Ovary (tissue), 9 donors: ENCODE results near the gene ZNF329. TPM values are rescaled to one million over a fixed set of nuclear protein-coding genes. Genes with fewer than 3 reads are reported as not detected.

Experiments
- DNase-seq, 5 donors: peaks; one replicate each; pipeline ENCODE4 v3.0.0-alpha.2; 2019 to 2020
- H3K27ac ChIP-seq, 2 donors: fragments of 200-600 bp; one replicate each; pipeline versions ENCODE4 v1.5.1 to v1.8.0; 2019 to 2022
- H3K27me3 ChIP-seq: fragments of 200-600 bp; one replicate; pipeline ENCODE4 v1.8.0; 2022
- H3K36me3 ChIP-seq: fragments of 200-600 bp; sonication (generic); one replicate; pipeline ENCODE4 v1.5.1; 2019
- H3K4me1 ChIP-seq: one replicate; pipeline ENCODE4 v1.8.1; 2013; ENCODE audit warnings: mild to moderate bottlenecking, moderate library complexity; ENCODE audit not compliant: insufficient read depth
- H3K4me3 ChIP-seq: fragments of 200-600 bp; sonication (generic); one replicate; pipeline ENCODE4 v1.5.1; 2017
- H3K9me3 ChIP-seq, 2 donors: fragments of 200-600 bp in 1 of 2; sonication (generic) in 1 of 2; one replicate each; pipeline versions ENCODE4 v1.5.1 to v1.8.1; 2013 to 2019; ENCODE audit warnings: mild to moderate bottlenecking in 1 of 2, moderate library complexity in 1 of 2
- CTCF ChIP-seq, 3 donors: fragments of 450-650 bp in 2 of 3; fragments of 200-600 bp in 1 of 3; IDR thresholded peaks; one replicate each; pipeline versions ENCODE4 v1.5.1 to v1.8.0; 2016 to 2022; ENCODE audit warnings: antibody characterized with exemption in 3 of 3, mild to moderate bottlenecking in 1 of 3
- EP300 ChIP-seq: sonication (generic); formaldehyde crosslinking; IDR thresholded peaks from one replicate; pipeline ENCODE4 v1.6.1; 2017; ENCODE audit warnings: antibody characterized with exemption
- POLR2A ChIP-seq: fragments of 450-650 bp; IDR thresholded peaks from one replicate; pipeline ENCODE4 v1.6.1; 2017; ENCODE audit warnings: antibody characterized with exemption, mild to moderate bottlenecking, moderate library complexity
- WGBS, 3 donors: extraction: QIAGEN DNeasy Blood & Tissue Kit in 1 of 3; methylation state at CpG; one replicate each; pipeline versions ENCODE4 v1.1.5 to v1.1.7; 2013 to 2017; 5-methylcytosine and 5-hydroxymethylcytosine counted together
- intact Hi-C, 4 donors: fragments of 100-400 bp; cut with DNase I; formaldehyde crosslinking; loops; one replicate each; pipeline versions ENCODE4 v1.11.0 to v1.15.1; 2022 to 2023
- polyA plus RNA-seq, 2 donors: library from polyadenylated mRNA; stranded (reverse); fragments of 200-250 nt in 1 of 2; fragments of 350-450 nt in 1 of 2; fragmentation: Illumina TruSeq in 1 of 2; extraction: RNeasy Lipid Tissue Mini Kit (QIAGEN cat#74804) in 1 of 2; gene quantifications; one replicate each; pipeline ENCODE4 v1.2.3, GENCODE V29; 2013 to 2014
- total RNA-seq, 7 donors: library from RNA; depleted of rRNA in 2 of 7; stranded (reverse); fragments of >200 nt in 2 of 7; fragmentation: NEBNext Ultra II Directional in 3 of 7; extraction: Animal tissue kit (Norgen Biotek cat#: 25700) in 3 of 7; gene quantifications; one replicate each; pipeline versions ENCODE4 v1.1.0 to v1.2.4, GENCODE V29; 2016 to 2023
- donor health status: DM: no; HTN: no; CAD: no; lungs with moderate emphysema.
- donor health status: DM: no; HTN: no; CAD: no.
- donor health status: Bipolar disorder and iron deficiency.
- donor health status: DM: yes; HTN: yes; CAD: no.
- donor health status: DM: no; HTN: no; CAD: no.
- donor health status: DM: yes; HTN: yes; CAD: no.

ZNF329 gene
- total and polyA plus RNA-seq, 9 donors = 5.6 to 16.9 (median 13.5) TPM

DNA sequence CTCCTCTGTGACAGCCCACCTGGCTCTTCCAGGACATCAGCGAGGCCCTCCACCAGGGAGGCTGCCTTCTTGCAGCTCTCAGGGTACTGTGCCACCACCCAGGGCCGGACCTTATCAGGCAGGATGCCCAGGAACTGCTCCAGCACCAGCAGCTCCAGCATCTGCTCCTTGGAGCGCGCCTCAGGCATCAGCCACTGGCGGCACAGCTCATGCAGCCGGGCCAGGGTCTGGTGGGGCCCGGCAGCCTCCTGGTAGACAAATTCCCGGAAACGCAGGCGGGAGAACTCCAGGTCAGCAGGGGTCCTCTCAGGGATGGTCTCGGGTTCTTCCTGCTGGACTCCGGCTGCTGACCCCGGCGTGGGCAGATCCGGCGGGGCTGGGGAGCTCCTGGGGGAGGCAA lies 60.7 kb downstream of the ZNF329 start:
- intact Hi-C loops = loop anchor here in 1 of 4 donors (5.0 kb wide), 1 partner anchor 98 kb away; no protein-coding TSS in a partner anchor
- H3K4me1 ChIP-seq = no peaks in the 10 kb centered on the region
- H3K4me3 ChIP-seq = no peak overlapping the region
- TF ChIP-seq CTCF (IDR thresholded peaks at IDR 0.05) (no peak), POLR2A (no peak), EP300 (no peak)
- H3K36me3 ChIP-seq = peaks cover 3% of the 10 kb centered on the region
- H3K27me3 ChIP-seq = no peaks in the 10 kb centered on the region
- 93 to 97% (median 96%) methylated on average over 16 of the region's 16 CpGs for WGBS, 3 donors
- no peak overlapping the region for H3K27ac ChIP-seq
- peaks cover 0 to 50% of the 10 kb centered on the region in 2 donors for H3K9me3 ChIP-seq
- no peak for DNase-seq

DNA sequence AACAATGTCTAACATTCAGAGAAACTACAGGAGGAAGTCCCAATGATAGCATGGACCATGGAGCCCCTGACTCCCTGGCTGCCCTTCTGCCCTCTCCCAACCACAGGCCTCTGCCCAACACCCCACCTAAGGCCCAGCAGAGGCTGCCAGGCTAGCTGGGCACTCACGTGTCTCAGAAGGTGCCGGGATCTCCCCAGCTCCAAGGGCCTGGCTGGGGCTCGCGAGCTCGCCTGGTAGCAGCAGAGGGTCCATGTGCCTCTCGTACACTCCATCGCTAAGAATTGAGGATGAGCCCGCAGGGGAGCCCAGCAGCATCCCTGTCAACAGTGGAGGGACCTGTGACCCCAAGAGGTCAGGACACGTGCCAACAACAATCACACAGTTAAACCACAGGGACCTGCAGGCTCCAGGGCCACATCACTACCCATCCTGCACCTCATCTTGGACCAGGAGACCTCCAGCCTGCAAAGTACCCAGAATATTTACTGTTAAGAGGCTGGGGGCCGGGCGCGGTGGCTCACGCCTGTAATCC lies 62.0 kb downstream of the ZNF329 start:
- Histone ChIP-seq H3K27me3 (no peaks in the 10 kb centered on the region), H3K4me1 (no peaks in the 10 kb centered on the region), H3K27ac (no peak overlapping the region), H3K9me3 (peaks cover 3 to 63% of the 10 kb centered on the region in 2 donors), H3K4me3 (no peak overlapping the region), H3K36me3 (peaks cover 8% of the 10 kb centered on the region)
- no peak for TF ChIP-seq CTCF (IDR thresholded peaks at IDR 0.05)
- no peak for DNase-seq
- intact Hi-C loops = loop anchor here in 1 of 4 donors (5.0 kb wide), 1 partner anchor 96 kb away; no protein-coding TSS in a partner anchor
- 95 to 98% (median 97%) methylated on average over 13 of the region's 13 CpGs for WGBS, 3 donors

GRCh38 chr19:58086825-58087710 lies 63.5 kb downstream of the ZNF329 start:
- Histone ChIP-seq H3K4me3 (no peak overlapping the region), H3K9me3 (peaks cover 3 to 72% of the 10 kb centered on the region in 2 donors), H3K27ac (no peak overlapping the region), H3K36me3 (peaks cover 8% of the 10 kb centered on the region), H3K4me1 (no peaks in the 10 kb centered on the region), H3K27me3 (no peaks in the 10 kb centered on the region)
- no peak for DNase-seq
- intact Hi-C loops = loop anchor here in 1 of 4 donors (5.0 kb wide), 1 partner anchor 95 kb away; no protein-coding TSS in a partner anchor
- 93 to 95% (median 95%) methylated on average over 23 of the region's 23 CpGs for whole genome bisulfite sequencing, 3 donors
- TF ChIP-seq CTCF (IDR thresholded peaks at IDR 0.05) = no peak
- no peak for TF ChIP-seq EP300
- TF ChIP-seq POLR2A = no peak

GRCh38 chr19:58085348-58085875 lies 65.2 kb downstream of the ZNF329 start:
- 92 to 98% (median 96%) methylated on average over 13 to 29 of the region's 29 CpGs for WGBS, 3 donors
- intact Hi-C loops = loop anchor here in 1 of 4 donors (5.0 kb wide), 1 partner anchor 93 kb away; no protein-coding TSS in a partner anchor

More at GRCh38 chr19:58085348-58085875, 65.2 kb downstream of the ZNF329 start:
- DNase-seq = no peak
- H3K27me3 ChIP-seq = no peaks in the 10 kb centered on the region
- peaks cover 8% of the 10 kb centered on the region for H3K36me3 ChIP-seq
- no peak overlapping the region for H3K4me3 ChIP-seq
- H3K9me3 ChIP-seq = peaks cover 3 to 77% of the 10 kb centered on the region in 2 donors
- TF ChIP-seq POLR2A (no peak), EP300 (no peak), CTCF (IDR thresholded peaks at IDR 0.05) (no peak)
- no peak overlapping the region for H3K27ac ChIP-seq
- no peaks in the 10 kb centered on the region for H3K4me1 ChIP-seq
